Measurements from ENCODE around the gene HHEX. TPM values are rescaled to one million over a fixed set of nuclear protein-coding genes. Genes with fewer than 3 reads are reported as not detected.

HHEX gene
- 0.73 and 1.3 TPM in 2 replicates for total RNA-seq

GRCh38 chr10:92689663-92690210 lies at the start of gene HHEX:
Gene HHEX (plus strand): TSS chr10:92689955. CDS start chr10:92689987, 32 bp downstream.

Small RNA genes within 50 kb of the gene (small RNA-seq; reads per million reads assigned to genes)
- gene RF00019 (not detected), gene RN7SL644P (not detected)

Other genes with a start within 250 kb of the HHEX start
- gene IDE, start 115.9 kb upstream of the HHEX start, total RNA-seq, result 35.7 and 40.4 TPM in 2 replicates
- gene KIF11, start 96.8 kb upstream of the HHEX start, total RNA-seq, result 4.9 and 5.2 TPM in 2 replicates
- 4.1 and 4.9 TPM in 2 replicates for gene EXOC6, start 158.6 kb downstream of the HHEX start, total RNA-seq